Prostate gland (tissue), 2 donors: Measurements from ENCODE around the gene UGT1A3.

ENCODE experiments used
- CTCF ChIP-seq, 4 experiments: fragments of 200-600 bp in 2 of 4; fragments of 450-650 bp in 2 of 4; sonication (generic) in 2 of 4; IDR thresholded peaks; 1 replicate in 3 of 4; 2 replicates in 1 of 4; pipeline ENCODE4 v1.5.1; 2016 to 2019; ENCODE audit warnings: antibody characterized with exemption in 4 of 4, mild to moderate bottlenecking in 2 of 4, moderate library complexity in 2 of 4
- POLR2AphosphoS5 ChIP-seq: sonication (generic); formaldehyde crosslinking; IDR thresholded peaks from one replicate; pipeline ENCODE4 v1.6.1; 2017; ENCODE audit warnings: antibody characterized with exemption

- TF ChIP-seq CTCF (IDR thresholded peaks at IDR 0.05) (peak; percentile 86 to 90 (median 88)), POLR2AphosphoS5 (peak; percentile 70)
Observed at GRCh38 chr2:233711312-233712008, 17.4 kb upstream of the UGT1A3 start.
